HEK293 (cell line): Measurements from ENCODE around the gene SLC48A1.
A peak's percentile ranks its signal among the peaks of the same experiment; 100 is the strongest.

Source experiments
- EGR2 ChIP-seq: fragments of 450-650 bp; formaldehyde crosslinking; IDR thresholded peaks from 2 replicates; pipeline ENCODE4 v1.5.1; 2016; ENCODE audit warnings: low read depth, missing biosample characterization, missing genetic modification characterization
- GLI2 ChIP-seq: fragments of 450-650 bp; formaldehyde crosslinking; IDR thresholded peaks from 2 replicates; pipeline ENCODE4; 2017; ENCODE audit warnings: missing biosample characterization, missing genetic modification characterization, low read depth, borderline replicate concordance
- GLIS1 ChIP-seq: fragments of 450-650 bp; formaldehyde crosslinking; IDR thresholded peaks from 2 replicates; pipeline ENCODE4 v1.5.1; 2016; ENCODE audit warnings: missing biosample characterization, missing genetic modification characterization
- HOXC10 ChIP-seq: sonication (generic); formaldehyde crosslinking; IDR thresholded peaks from 2 replicates; pipeline ENCODE4 v1.8.1; 2023; ENCODE audit warnings: mild to moderate bottlenecking, missing genetic modification reagents
- HOXD13 ChIP-seq: sonication (generic); formaldehyde crosslinking; IDR thresholded peaks from 2 replicates; pipeline ENCODE4 v1.8.0; 2022; ENCODE audit warnings: missing genetic modification reagents, borderline replicate concordance
- KLF17 ChIP-seq: fragments of 450-650 bp; formaldehyde crosslinking; IDR thresholded peaks from 2 replicates; pipeline ENCODE4 v1.5.1; 2016; ENCODE audit warnings: missing biosample characterization, missing genetic modification characterization
- WT1 ChIP-seq: fragments of 450-650 bp; formaldehyde crosslinking; IDR thresholded peaks from 2 replicates; pipeline ENCODE4 v1.5.1; 2016; ENCODE audit warnings: missing biosample characterization, missing genetic modification characterization
- ZEB2 ChIP-seq: fragments of 450-650 bp; formaldehyde crosslinking; IDR thresholded peaks from 2 replicates; pipeline ENCODE4 v1.5.1; 2016; ENCODE audit warnings: missing biosample characterization, missing genetic modification characterization
- ZFHX2 ChIP-seq: fragments of 450-650 bp; formaldehyde crosslinking; conservative IDR thresholded peaks from 2 replicates; pipeline ENCODE4 v1.5.1; 2016; ENCODE audit warnings: missing biosample characterization, missing genetic modification characterization
- ZIC2 ChIP-seq: fragments of 450-650 bp; formaldehyde crosslinking; IDR thresholded peaks from 2 replicates; pipeline ENCODE4 v1.5.1; 2016; ENCODE audit warnings: missing biosample characterization, missing genetic modification characterization
- ZNF121 ChIP-seq: fragments of 450-650 bp; formaldehyde crosslinking; IDR thresholded peaks from 2 replicates; pipeline ENCODE4 v1.5.1; 2016; ENCODE audit warnings: missing biosample characterization, missing genetic modification characterization
- ZNF155 ChIP-seq: fragments of 450-650 bp; formaldehyde crosslinking; IDR thresholded peaks from 2 replicates; pipeline ENCODE4 v1.5.1; 2016; ENCODE audit warnings: missing biosample characterization, missing genetic modification characterization
- ZNF157 ChIP-seq: fragments of 450-650 bp; formaldehyde crosslinking; IDR thresholded peaks from 2 replicates; pipeline ENCODE4 v1.5.1; 2016; ENCODE audit warnings: missing biosample characterization, missing genetic modification characterization
- ZNF214 ChIP-seq: fragments of 450-650 bp; formaldehyde crosslinking; IDR thresholded peaks from 2 replicates; pipeline ENCODE4 v1.5.1; 2017; ENCODE audit warnings: missing biosample characterization, mild to moderate bottlenecking, missing genetic modification characterization, borderline replicate concordance
- ZNF280D ChIP-seq: fragments of 450-650 bp; formaldehyde crosslinking; IDR thresholded peaks from 2 replicates; pipeline ENCODE4 v1.5.1; 2016; ENCODE audit warnings: missing biosample characterization, missing genetic modification characterization
- ZNF362 ChIP-seq: fragments of 450-650 bp; formaldehyde crosslinking; IDR thresholded peaks from 2 replicates; pipeline ENCODE4 v1.5.1; 2016; ENCODE audit warnings: missing biosample characterization, missing genetic modification characterization
- ZNF404 ChIP-seq: fragments of 450-650 bp; formaldehyde crosslinking; IDR thresholded peaks from 2 replicates; pipeline ENCODE4 v1.5.1; 2017; ENCODE audit warnings: missing biosample characterization, missing genetic modification characterization
- ZNF488 ChIP-seq: fragments of 450-650 bp; formaldehyde crosslinking; IDR thresholded peaks from 2 replicates; pipeline ENCODE4 v1.5.1; 2016; ENCODE audit warnings: missing biosample characterization, missing genetic modification characterization
- ZNF544 ChIP-seq: fragments of 450-650 bp; formaldehyde crosslinking; IDR thresholded peaks from 2 replicates; pipeline ENCODE4 v1.5.0; 2017; ENCODE audit warnings: missing biosample characterization, missing genetic modification characterization
- ZNF555 ChIP-seq: fragments of 450-650 bp; formaldehyde crosslinking; conservative IDR thresholded peaks from 2 replicates; pipeline ENCODE4 v1.5.1; 2017; ENCODE audit warnings: missing biosample characterization, mild to moderate bottlenecking, missing genetic modification characterization, inconsistent platforms
- ZNF580 ChIP-seq: fragments of 450-650 bp; formaldehyde crosslinking; IDR thresholded peaks from 2 replicates; pipeline ENCODE4 v1.5.1; 2016; ENCODE audit warnings: missing biosample characterization, missing genetic modification characterization
- ZNF639 ChIP-seq: fragments of 450-650 bp; formaldehyde crosslinking; IDR thresholded peaks from 2 replicates; pipeline ENCODE4 v1.5.1; 2016; ENCODE audit warnings: missing biosample characterization, missing genetic modification characterization
- ZSCAN30 ChIP-seq: fragments of 450-650 bp; IDR thresholded peaks from 2 replicates; pipeline ENCODE4 v1.5.1; 2018; ENCODE audit warnings: missing biosample characterization, mild to moderate bottlenecking, missing genetic modification characterization, moderate library complexity

The SLC48A1 gene

GRCh38 chr12:47763481-47764346 lies 9.3 kb upstream of the SLC48A1 start (continued):
- no peak for TF ChIP-seq HOXC10 (CRISPR knock-in tag)
- TF ChIP-seq EGR2 (tag by site-specific recombination): peak; percentile 44; the same call in 1 of the 2 replicates
- peak; percentile 52 for TF ChIP-seq ZFHX2 (tag by site-specific recombination)
- no peak for TF ChIP-seq ZSCAN30 (tag by site-specific recombination)
- TF ChIP-seq ZIC2 (tag by site-specific recombination): peak; percentile 32
- no peak for TF ChIP-seq ZNF214 (tag by site-specific recombination)
- no peak for TF ChIP-seq ZNF580 (tag by site-specific recombination)
- no peak for TF ChIP-seq ZNF555
- TF ChIP-seq ZEB2 (tag by site-specific recombination): no peak
- TF ChIP-seq ZNF404 (tag by site-specific recombination): no peak
- peak; percentile 51 for TF ChIP-seq WT1
- no peak for TF ChIP-seq HOXD13 (CRISPR knock-in tag)
- no peak for TF ChIP-seq ZNF155 (tag by site-specific recombination)
- TF ChIP-seq ZNF544: no peak
- no peak for TF ChIP-seq ZNF157 (tag by site-specific recombination)
- TF ChIP-seq ZNF639 (tag by site-specific recombination): no peak
- no peak for TF ChIP-seq ZNF280D (tag by site-specific recombination)
- peak; percentile 51 for TF ChIP-seq KLF17 (tag by site-specific recombination)
- TF ChIP-seq GLIS1 (tag by site-specific recombination): peak; percentile 75
- no peak for TF ChIP-seq ZNF121 (tag by site-specific recombination)
- no peak for TF ChIP-seq GLI2
- TF ChIP-seq ZNF362 (tag by site-specific recombination): no peak
- no peak for TF ChIP-seq ZNF488 (tag by site-specific recombination)
